Measurements from ENCODE around the gene GAPT. TPM values are rescaled to one million over a fixed set of nuclear protein-coding genes. Genes with fewer than 3 reads are reported as not detected.

The GAPT gene
- total RNA-seq, 1 experiment from 2014 or later, result not detected

DNA sequence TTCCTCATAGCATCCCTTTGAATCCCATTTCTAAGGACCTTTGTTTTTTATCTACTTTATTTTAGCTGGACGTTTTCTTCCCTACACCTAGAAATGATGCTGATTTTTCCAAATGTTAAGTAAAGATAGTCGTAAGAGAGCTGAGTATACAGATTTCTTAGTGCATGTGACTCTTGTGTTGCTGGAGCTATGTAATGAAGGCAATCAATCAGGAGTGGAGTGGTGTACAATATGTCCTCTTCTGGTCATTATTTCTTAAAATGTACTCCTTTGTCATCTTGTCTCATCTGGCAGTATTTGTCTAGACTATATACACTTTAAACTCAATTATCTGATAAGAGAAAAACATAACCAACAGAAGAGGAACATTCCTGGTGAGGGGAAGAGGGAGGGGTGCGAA lies 13.5 kb downstream of the GAPT start:
- no peak overlapping the region for H2AFZ ChIP-seq
- BruUV-seq (replicated peaks), result no TSS peak
- no peak for TF ChIP-seq EZH2 (IDR thresholded peaks at IDR 0.05; ENCODE audit: low read depth)
- TF ChIP-seq, protein P1, sequence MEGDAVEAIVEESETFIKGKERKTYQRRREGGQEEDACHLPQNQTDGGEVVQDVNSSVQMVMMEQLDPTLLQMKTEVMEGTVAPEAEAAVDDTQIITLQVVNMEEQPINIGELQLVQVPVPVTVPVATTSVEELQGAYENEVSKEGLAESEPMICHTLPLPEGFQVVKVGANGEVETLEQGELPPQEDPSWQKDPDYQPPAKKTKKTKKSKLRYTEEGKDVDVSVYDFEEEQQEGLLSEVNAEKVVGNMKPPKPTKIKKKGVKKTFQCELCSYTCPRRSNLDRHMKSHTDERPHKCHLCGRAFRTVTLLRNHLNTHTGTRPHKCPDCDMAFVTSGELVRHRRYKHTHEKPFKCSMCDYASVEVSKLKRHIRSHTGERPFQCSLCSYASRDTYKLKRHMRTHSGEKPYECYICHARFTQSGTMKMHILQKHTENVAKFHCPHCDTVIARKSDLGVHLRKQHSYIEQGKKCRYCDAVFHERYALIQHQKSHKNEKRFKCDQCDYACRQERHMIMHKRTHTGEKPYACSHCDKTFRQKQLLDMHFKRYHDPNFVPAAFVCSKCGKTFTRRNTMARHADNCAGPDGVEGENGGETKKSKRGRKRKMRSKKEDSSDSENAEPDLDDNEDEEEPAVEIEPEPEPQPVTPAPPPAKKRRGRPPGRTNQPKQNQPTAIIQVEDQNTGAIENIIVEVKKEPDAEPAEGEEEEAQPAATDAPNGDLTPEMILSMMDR (conservative IDR thresholded peaks at IDR 0.05), result no peak
- no peak for DNase-seq
- POLR2A ChIA-PET (ENCODE audit: unreplicated experiment), result no interaction called here
- no peak overlapping the region for H3K27ac ChIP-seq
- intact Hi-C loops (cut with micrococcal nuclease; ENCODE audit: unreplicated experiment), result no loop called here
- no peaks in the 10 kb centered on the region for H3K9me3 ChIP-seq (ENCODE audit: insufficient read depth, low read depth)
- H4K20me1 ChIP-seq (ENCODE audit: insufficient read depth), result no peaks in the 10 kb centered on the region
- no peaks in the 10 kb centered on the region for H3K36me3 ChIP-seq (ENCODE audit: low read depth)
- no peaks in the 10 kb centered on the region for H3K4me1 ChIP-seq (replicated peaks; ENCODE audit: insufficient read depth)
- CTCF ChIA-PET, result no interaction called here
- no peaks in the 10 kb centered on the region for H3K9me2 ChIP-seq (ENCODE audit: insufficient read depth)
- no peaks in the 10 kb centered on the region for H3F3A ChIP-seq (ENCODE audit: insufficient read depth, low read depth)
- no peak overlapping the region for H3K4me3 ChIP-seq
- H3K4me2 ChIP-seq, result no peak overlapping the region
- no peaks in the 10 kb centered on the region for H3K79me2 ChIP-seq (ENCODE audit: low read depth)
- H3K27me3 ChIP-seq (ENCODE audit: insufficient read depth, low read depth), result no peaks in the 10 kb centered on the region

DNA sequence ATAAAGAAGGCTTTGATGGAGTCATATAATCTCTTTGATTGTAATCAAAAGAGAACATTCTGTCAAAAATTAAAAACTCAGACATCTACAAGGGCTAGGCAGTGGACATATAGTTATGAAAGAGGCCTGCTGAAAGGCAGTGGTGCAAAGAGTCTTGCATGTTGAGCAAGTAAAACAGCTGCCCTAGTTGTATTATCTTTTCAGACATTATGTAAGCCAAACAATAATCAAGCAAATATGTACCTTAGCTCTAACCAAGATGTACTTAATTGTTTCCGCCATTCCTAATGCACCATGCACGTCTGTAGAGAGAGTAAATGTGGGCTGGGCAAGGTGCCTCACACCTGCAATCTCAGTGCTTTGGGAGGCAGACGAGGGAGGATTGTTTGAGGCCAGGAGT lies 14.3 kb downstream of the GAPT start:
- Histone ChIP-seq H3K4me1 (replicated peaks; ENCODE audit: insufficient read depth) (no peaks in the 10 kb centered on the region), H3F3A (ENCODE audit: insufficient read depth, low read depth) (no peaks in the 10 kb centered on the region), H3K27me3 (ENCODE audit: insufficient read depth, low read depth) (no peaks in the 10 kb centered on the region; the same call in 1 of the 2 replicates), H3K4me2 (no peak overlapping the region), H2AFZ (no peak overlapping the region), H4K20me1 (ENCODE audit: insufficient read depth) (no peaks in the 10 kb centered on the region), H3K79me2 (ENCODE audit: low read depth) (no peaks in the 10 kb centered on the region), H3K36me3 (ENCODE audit: low read depth) (no peaks in the 10 kb centered on the region), H3K27ac (no peak overlapping the region), H3K9me3 (ENCODE audit: insufficient read depth, low read depth) (no peaks in the 10 kb centered on the region; the same call in 1 of the 2 replicates), H3K9me2 (ENCODE audit: insufficient read depth) (no peaks in the 10 kb centered on the region), H3K4me3 (no peak overlapping the region)
- no peak for TF ChIP-seq EZH2 (IDR thresholded peaks at IDR 0.05; ENCODE audit: low read depth)
- TF ChIP-seq, protein P1 (conservative IDR thresholded peaks at IDR 0.05), result no peak
- no TSS peak for BruUV-seq (replicated peaks)
- CTCF ChIA-PET, result no interaction called here
- intact Hi-C loops (cut with micrococcal nuclease; ENCODE audit: unreplicated experiment), result no loop called here
- POLR2A ChIA-PET (ENCODE audit: unreplicated experiment), result no interaction called here
- DNase-seq, result no peak

DNA sequence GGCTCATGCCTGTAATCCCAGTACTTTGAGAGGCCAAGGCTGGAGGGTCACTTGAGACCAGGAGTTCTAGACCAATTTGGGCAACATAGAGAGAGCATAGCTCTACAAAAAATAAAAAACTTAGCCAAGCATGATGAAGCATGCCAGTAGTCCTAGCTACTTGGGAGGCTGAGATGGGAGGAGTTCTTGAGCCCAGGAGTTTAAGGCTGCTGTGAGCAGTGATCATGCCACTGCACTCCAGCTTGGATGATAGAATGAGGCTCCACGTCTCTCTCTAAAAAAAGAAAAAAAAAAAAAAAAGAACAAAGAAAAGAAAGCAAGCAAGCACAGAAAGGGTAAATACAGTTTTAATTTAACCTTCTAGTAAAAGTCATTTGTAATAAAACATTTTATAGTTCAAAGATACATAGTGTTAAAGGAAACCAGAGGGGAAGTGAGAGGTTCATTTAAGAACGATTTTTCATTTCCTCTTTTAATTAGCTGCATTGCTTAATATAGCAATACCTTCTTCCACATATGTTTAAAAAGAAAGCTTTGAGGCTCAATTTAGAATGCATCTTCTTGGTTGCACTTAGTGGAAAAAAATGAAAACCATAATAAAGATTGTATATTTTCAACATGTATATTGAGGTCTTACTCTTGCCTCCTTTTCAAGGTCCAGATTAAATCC lies 14.9 kb downstream of the GAPT start:
- CTCF ChIA-PET, result no interaction called here
- no peaks in the 10 kb centered on the region; the same call in 1 of the 2 replicates for H3K27me3 ChIP-seq (ENCODE audit: insufficient read depth, low read depth)
- no TSS peak for BruUV-seq (replicated peaks)
- H3K27ac ChIP-seq, result no peak overlapping the region
- no peaks in the 10 kb centered on the region for H3K36me3 ChIP-seq (ENCODE audit: low read depth)
- H2AFZ ChIP-seq, result no peak overlapping the region
- no peaks in the 10 kb centered on the region for H3K79me2 ChIP-seq (ENCODE audit: low read depth)
- no peak for DNase-seq
- H3K4me1 ChIP-seq (replicated peaks; ENCODE audit: insufficient read depth), result no peaks in the 10 kb centered on the region
- no peaks in the 10 kb centered on the region for H3K9me2 ChIP-seq (ENCODE audit: insufficient read depth)
- no peak overlapping the region for H3K4me3 ChIP-seq
- no peaks in the 10 kb centered on the region for H3F3A ChIP-seq (ENCODE audit: insufficient read depth, low read depth)
- no peak overlapping the region for H3K4me2 ChIP-seq
- intact Hi-C loops (cut with micrococcal nuclease; ENCODE audit: unreplicated experiment), result no loop called here
- H4K20me1 ChIP-seq (ENCODE audit: insufficient read depth), result no peaks in the 10 kb centered on the region
- no peak for TF ChIP-seq EZH2 (IDR thresholded peaks at IDR 0.05; ENCODE audit: low read depth)
- TF ChIP-seq, protein P1 (conservative IDR thresholded peaks at IDR 0.05), result no peak
- no peaks in the 10 kb centered on the region; the same call in 1 of the 2 replicates for H3K9me3 ChIP-seq (ENCODE audit: insufficient read depth, low read depth)
- POLR2A ChIA-PET (ENCODE audit: unreplicated experiment), result no interaction called here

Measured in PC-9 (cell line).